GM21367 (cell line): ENCODE data around the gene SDHC.
"Not testable (repeated sequence)": the region's sequence is repeated elsewhere in the genome, so short reads cannot be mapped to it uniquely, and the experiment has no call there.

ENCODE experiments used
- ATAC-seq: cut with Tn5 transposase; IDR thresholded peaks from one replicate; pipeline ENCODE4 v1.9.1; 2021; ENCODE audit not compliant: unreplicated experiment

Gene SDHC

DNA sequence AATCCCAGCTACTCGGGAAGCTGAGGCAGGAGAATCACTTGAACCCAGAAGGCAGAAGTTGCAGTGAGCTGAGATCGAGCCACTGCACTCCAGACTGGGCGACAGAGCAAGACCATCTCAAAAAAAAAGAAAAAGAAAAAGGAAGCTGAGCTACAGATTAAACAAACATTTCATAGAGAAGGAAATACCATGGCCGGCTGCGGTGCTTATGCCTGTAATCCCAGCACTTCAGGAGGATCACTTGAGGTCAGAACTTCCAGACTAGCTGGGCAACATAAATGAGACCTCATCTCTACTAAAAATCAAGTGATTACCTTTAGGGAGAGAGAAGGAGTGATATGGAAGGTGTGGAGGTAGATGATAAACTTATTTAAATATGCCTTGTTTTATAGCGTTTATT lies 67.5 kb downstream of the SDHC start:
- no peak for ATAC-seq

GRCh38 chr1:161382214-161383019 lies 68.2 kb downstream of the SDHC start:
- no peak for ATAC-seq

DNA sequence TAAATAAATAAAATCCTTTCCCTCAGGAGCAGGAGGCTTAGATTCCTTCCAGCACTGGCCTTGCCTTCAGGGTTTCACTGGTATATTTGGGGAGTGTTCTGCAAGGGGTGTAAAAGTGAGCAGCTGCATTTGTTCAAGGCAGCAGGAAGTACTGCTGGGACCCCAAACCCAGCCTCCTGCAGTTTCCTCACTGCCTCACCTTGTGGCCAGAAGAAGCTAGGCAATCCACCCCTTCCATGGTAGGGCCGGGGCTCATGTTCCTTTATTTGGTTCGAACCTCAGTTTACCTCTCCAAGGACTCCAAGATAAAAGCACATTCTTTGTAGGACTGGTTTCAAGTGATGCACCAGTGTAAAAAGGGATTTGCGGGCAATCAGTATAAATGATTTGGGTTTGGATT lies 74.5 kb downstream of the SDHC start:
- ATAC-seq = no peak

DNA sequence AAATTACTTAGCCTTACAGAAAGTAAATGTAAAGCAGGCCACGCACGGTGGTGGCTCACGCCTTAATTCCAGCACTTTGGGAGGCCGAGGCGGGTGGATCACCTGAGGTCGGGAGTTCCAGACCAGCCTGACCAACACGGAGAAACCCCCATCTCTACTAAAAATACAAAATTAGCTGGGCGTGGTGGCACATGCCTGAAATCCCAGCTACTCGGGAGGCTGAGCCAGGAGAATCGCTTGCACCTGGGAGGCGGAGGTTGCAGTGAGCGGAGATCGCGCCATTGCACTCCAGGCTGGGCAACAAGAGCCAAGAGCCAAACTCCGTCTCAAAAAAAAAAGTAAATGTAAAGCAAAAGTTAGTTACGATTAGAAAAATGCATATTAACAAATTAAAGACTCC lies 75.0 kb downstream of the SDHC start:
- not testable (repeated sequence) for ATAC-seq

- ATAC-seq = peak; percentile 59
These were observed 75.7 kb downstream of the SDHC start for GRCh38 chr1:161389691-161390558.

GRCh38 chr1:161390559-161390858 lies 76.3 kb downstream of the SDHC start:
- ATAC-seq = no peak

DNA sequence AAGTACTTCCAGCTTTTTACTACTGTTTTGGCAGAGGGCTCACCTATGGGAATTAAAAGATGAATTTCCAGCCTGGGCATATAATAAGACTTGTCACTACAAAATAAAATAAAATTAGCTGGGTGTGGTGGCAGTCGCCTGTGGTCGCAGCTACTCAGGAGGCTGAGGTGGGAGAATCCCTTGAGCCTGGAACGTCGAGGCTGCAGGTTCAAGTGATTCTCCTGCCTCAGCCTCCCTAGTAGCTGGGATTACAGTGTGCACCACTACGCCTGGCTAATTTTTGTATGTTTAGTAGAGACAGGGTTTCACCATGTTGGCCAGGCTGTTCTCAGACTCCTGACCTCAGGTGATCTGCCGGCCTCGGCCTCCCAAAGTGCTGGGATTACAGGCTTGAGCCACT lies 77.0 kb downstream of the SDHC start:
- ATAC-seq = not testable (repeated sequence)

DNA sequence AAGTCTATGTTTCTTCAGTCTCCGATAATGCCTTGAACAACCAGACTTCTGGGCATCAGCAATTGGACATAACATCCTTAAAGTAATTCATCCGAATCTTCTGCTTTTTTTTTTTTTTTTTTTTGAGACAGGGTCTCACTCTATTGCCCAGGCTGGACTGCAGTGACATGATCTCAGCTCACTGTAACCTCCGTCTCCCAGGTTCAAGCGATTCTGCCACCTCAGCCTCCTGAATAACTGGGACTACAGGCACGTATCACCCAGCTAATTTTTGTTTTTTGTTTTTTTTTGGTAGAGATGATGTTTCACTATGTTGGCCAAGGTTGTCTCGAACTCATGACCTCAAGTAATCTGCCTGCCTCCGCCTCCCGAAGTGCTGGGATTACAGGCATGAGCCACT lies 77.4 kb downstream of the SDHC start:
- ATAC-seq = no peak

GRCh38 chr1:161393151-161393550 lies 79.0 kb downstream of the SDHC start:
- no peak for ATAC-seq

DNA sequence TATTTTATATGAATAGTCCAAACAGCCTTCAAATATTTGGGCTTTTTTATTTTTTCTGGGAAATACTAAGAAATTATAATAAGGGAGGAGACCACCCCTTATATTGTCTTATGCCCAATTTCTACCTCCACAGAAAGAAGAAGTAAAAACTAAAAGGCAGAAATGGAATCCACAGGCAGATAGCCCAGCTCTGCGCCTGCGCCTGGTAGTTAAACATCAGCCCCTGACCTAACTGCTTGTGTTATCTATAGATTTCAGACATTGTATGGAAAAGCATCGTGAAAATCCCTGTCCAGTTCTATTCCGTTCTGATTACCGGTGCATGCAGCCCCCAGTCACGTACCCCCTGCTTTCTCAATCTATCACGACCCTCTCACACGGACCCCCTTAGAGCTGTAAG lies 82.9 kb downstream of the SDHC start:
- ATAC-seq = not testable (repeated sequence)

- no peak for ATAC-seq
These were observed 84.7 kb downstream of the SDHC start for GRCh38 chr1:161398900-161399256.

DNA sequence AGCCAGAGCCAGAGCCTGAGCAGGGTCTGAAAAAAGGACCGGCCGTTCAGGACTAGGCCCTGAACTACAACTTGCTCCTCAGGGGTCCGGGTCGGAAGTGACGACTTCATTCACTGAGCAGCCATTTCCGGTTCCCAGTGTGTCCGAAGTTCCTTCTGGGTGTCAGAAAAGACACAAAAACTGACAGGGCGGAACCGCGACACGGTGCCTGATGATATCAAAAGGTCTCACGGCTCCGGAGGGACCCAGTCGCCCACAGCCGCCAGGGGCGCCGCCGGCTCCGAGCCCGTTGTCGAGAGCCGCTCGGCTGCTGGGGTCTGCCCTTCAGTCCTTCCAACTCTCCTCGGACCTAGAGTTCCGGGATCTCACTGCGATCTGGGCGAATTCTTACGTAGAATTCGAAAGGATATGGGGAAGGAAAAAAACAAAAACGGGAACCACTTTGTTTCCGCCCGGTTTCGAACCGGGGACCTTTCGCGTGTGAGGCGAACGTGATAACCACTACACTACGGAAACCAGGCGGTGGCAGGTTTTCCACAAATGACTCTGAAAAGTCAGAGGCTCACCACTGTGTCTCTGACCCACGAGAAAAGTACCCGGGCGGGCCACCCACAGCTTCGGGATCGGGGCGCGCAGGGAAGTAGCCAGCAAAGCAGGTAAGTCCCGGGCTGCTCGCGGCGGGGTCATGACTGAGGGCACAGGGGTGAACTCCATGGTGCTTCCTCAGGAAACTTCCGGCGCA lies 85.2 kb downstream of the SDHC start:
- ATAC-seq = peak; percentile 58

DNA sequence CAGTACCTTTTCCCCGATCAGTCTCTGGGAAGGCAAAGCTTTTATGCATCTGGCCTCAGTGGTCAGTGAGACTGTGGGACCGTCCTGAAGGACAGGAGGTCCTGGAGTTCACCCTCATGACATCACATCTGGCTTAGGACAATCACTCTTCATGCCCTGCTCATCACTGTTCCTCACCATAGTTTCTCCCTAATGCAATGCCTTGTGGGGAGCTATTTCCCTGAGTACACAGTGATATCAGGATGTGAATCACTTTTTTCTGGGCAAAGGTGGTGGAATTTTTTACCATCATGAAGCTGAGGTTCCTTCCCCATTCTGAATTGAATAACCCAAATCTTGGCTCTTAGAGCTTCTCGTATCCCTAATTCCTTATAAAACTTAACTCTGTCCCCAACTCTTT lies 88.3 kb downstream of the SDHC start:
- no peak for ATAC-seq

GRCh38 chr1:161404051-161404597 lies 89.9 kb downstream of the SDHC start:
- ATAC-seq = no peak

DNA sequence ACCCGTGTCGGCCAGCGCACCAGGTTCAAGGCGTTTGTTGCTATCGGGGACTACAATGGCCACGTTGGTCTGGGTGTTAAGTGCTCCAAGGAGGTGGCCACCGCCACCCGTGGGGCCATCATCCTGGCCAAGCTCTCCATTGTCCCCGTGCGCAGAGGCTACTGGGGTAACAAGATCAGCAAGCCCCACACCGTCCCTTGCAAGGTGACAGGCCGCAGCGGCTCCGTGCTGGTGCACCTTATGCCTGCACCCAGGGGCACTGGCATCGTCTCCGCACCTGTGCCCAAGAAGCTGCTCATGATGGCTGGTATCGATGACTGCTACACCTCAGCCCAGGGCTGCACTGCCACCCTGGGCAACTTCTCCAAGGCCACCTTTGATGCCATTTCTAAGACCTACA lies 92.4 kb downstream of the SDHC start:
- not testable (repeated sequence) for ATAC-seq

DNA sequence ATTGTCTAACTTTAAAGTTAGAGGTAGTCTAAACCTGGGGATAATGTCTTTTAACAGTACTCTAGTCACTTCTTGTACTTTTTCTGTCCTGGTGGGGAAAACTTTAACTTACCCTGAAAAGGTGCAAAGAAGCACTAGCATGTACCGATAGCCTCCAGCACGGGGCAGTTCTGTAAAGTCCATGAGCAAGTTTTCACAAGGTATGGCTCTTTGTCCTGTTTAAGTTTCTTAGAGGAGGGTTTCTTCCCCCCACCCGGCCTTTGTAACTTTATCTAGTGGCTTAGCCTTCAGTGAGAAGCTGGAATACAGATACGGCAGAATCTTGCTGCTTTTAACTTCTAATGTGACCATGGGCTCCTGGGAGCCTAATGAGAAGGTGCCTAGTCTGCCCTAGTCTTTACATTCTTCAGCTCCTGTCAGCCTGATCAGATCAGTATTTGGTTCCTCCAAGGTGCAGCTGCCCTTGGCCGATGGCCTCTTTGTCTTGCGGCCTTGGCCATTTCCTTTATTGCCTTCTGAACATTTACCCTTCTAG lies 93.3 kb downstream of the SDHC start:
- no peak for ATAC-seq

DNA sequence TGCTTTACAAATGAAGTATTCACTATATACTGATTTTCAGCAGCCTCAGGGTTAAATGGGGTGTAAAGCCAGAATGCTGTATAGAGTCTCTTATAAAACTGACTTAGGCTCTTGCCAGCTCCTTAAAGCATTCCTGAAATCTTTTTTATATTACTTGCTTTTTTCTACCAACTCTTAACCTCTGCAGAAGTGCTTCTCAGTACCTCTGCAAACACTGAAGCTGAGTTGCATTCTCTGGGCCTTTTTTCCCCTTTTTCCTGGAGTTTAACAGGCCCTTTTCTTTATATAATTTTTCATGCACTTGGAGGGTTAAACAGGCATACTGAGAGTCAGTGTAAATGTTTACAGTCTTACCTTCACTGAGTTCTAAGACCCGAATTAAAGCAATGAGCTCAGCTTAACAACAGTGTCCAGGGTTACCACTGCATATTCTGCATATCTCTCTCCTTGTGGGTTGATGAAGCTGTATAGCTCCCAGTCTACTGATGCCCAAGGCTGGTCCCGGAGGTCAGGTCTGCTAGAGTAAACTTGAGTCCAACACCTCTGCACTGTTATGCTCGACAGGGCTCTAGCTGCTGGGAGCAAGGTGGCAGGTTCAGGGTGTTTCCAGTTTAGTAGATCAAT lies 94.4 kb downstream of the SDHC start:
- ATAC-seq = no peak

- not testable (repeated sequence) for ATAC-seq
These were observed 95.9 kb downstream of the SDHC start for GRCh38 chr1:161409848-161410635.

DNA sequence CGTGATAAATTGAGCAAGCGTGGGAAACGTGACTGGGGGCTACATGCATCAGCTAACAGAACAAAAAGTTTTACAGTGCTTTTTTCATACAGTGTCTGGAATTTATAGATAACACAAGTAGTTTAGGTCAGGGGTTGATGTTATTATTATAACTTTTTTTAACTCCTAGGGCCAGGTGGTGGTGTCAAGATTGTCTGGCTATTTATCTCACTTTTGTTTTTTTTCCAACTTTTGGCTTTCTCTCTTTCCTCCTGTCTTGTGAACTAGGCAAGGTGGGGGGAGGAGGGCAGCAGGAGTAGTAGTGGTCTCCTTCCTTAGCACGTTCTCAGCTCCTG lies 96.4 kb downstream of the SDHC start:
- not testable (repeated sequence) for ATAC-seq
